Measurements from ENCODE around the gene ISL2. TPM values are rescaled to one million over a fixed set of nuclear protein-coding genes. Genes with fewer than 3 reads are reported as not detected.
A peak's percentile ranks its signal among the peaks of the same experiment; 100 is the strongest.

ISL2 gene
- total RNA-seq, 1 donor from 2014 or later, result 4.5 TPM

GRCh38 chr15:76353903-76354302 lies 17.3 kb downstream of the ISL2 start:
- Mint-ChIP-seq H3K27ac (no peak overlapping the region), H3K36me3 (peaks cover 3% of the 10 kb centered on the region), H3K27me3 (peaks cover 36% of the 10 kb centered on the region), H3K9me3 (no peaks in the 10 kb centered on the region), H3K4me1 (ENCODE audit: unreplicated experiment) (no peaks in the 10 kb centered on the region), H3K4me3 (no peak overlapping the region)
- no peak for TF ChIP-seq CTCF (conservative IDR thresholded peaks at IDR 0.05)
- DNase-seq (ENCODE audit: extremely low spot score, unreplicated experiment), result no peak

GRCh38 chr15:76354823-76355440 lies 18.4 kb downstream of the ISL2 start:
- TF ChIP-seq CTCF (conservative IDR thresholded peaks at IDR 0.05), result no peak
- Mint-ChIP-seq H3K4me3 (no peak overlapping the region), H3K36me3 (no peaks in the 10 kb centered on the region), H3K27ac (no peak overlapping the region), H3K9me3 (no peaks in the 10 kb centered on the region), H3K4me1 (ENCODE audit: unreplicated experiment) (no peaks in the 10 kb centered on the region), H3K27me3 (peaks cover 26% of the 10 kb centered on the region)
- no peak for DNase-seq (ENCODE audit: extremely low spot score, unreplicated experiment)

- Mint-ChIP-seq H3K9me3 (no peaks in the 10 kb centered on the region), H3K27ac (no peak overlapping the region), H3K4me1 (ENCODE audit: unreplicated experiment) (peaks cover 2% of the 10 kb centered on the region), H3K36me3 (no peaks in the 10 kb centered on the region), H3K27me3 (peaks cover 13% of the 10 kb centered on the region), H3K4me3 (no peak overlapping the region)
- DNase-seq (ENCODE audit: extremely low spot score, unreplicated experiment), result no peak
- TF ChIP-seq CTCF (conservative IDR thresholded peaks at IDR 0.05), result no peak
Measured at GRCh38 chr15:76358453-76358852, 21.9 kb downstream of the ISL2 start.

GRCh38 chr15:76359152-76359551 lies 22.6 kb downstream of the ISL2 start:
- Mint-ChIP-seq H3K9me3 (no peaks in the 10 kb centered on the region), H3K4me3 (no peak overlapping the region), H3K27ac (no peak overlapping the region), H3K4me1 (ENCODE audit: unreplicated experiment) (peaks cover 9% of the 10 kb centered on the region), H3K27me3 (peaks cover 13% of the 10 kb centered on the region), H3K36me3 (no peaks in the 10 kb centered on the region)
- no peak for TF ChIP-seq CTCF (conservative IDR thresholded peaks at IDR 0.05)
- DNase-seq (ENCODE audit: extremely low spot score, unreplicated experiment), result no peak

- TF ChIP-seq CTCF (conservative IDR thresholded peaks at IDR 0.05), result no peak
- no peak overlapping the region for H3K4me3 Mint-ChIP-seq
- H3K4me1 Mint-ChIP-seq (ENCODE audit: unreplicated experiment), result peaks cover 16% of the 10 kb centered on the region
- H3K27me3 Mint-ChIP-seq, result peaks cover 7% of the 10 kb centered on the region
- H3K27ac Mint-ChIP-seq, result no peak overlapping the region
- H3K9me3 Mint-ChIP-seq, result no peaks in the 10 kb centered on the region
- no peaks in the 10 kb centered on the region for H3K36me3 Mint-ChIP-seq
- no peak for DNase-seq (ENCODE audit: extremely low spot score, unreplicated experiment)
Measured at GRCh38 chr15:76360416-76360815, 23.8 kb downstream of the ISL2 start.

GRCh38 chr15:76363251-76363650 lies 26.7 kb downstream of the ISL2 start:
- DNase-seq (ENCODE audit: extremely low spot score, unreplicated experiment), result no peak
- H3K4me3 Mint-ChIP-seq, result no peak overlapping the region
- H3K9me3 Mint-ChIP-seq, result no peaks in the 10 kb centered on the region
- H3K4me1 Mint-ChIP-seq (ENCODE audit: unreplicated experiment), result peaks cover 25% of the 10 kb centered on the region
- no peak for TF ChIP-seq CTCF (conservative IDR thresholded peaks at IDR 0.05)
- H3K36me3 Mint-ChIP-seq, result no peaks in the 10 kb centered on the region
- peak overlapping the region; percentile 42 for H3K27ac Mint-ChIP-seq
- no peaks in the 10 kb centered on the region for H3K27me3 Mint-ChIP-seq

Measured in type B pancreatic cell (in vitro differentiated cells).